ENCODE data around the gene KLHL29.

The KLHL29 gene

DNA sequence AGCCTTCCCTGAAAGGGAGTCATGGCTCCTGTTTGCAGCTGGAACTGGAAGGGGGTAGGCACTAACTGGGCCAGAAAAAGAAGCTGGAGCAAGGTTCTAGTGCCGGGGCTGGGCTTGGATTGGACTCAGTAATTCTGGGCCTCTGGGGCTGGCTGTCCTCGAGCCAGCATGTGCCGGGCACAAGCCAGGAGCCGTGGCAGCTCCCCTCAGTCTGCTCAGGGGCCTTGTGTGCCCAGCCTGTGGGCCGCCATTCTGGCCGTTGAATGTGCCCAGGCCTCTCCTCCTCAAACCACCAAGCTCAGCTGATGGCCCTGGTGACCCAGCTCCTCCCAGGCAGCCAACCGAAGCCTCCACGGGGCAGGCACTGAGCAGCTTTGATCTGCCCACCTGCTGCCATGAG, 119.6 kb downstream of the KLHL29 start:
- no peak for DNase-seq (ENCODE audit: insufficient read length, low spot score)
- no peak for FAIRE-seq
- TF ChIP-seq CTCF (IDR thresholded peaks at IDR 0.05; ENCODE audit: insufficient read depth, missing control alignments): no peak

- TF ChIP-seq CTCF (IDR thresholded peaks at IDR 0.05; ENCODE audit: insufficient read depth, missing control alignments): no peak
- no peak for FAIRE-seq
- DNase-seq (ENCODE audit: insufficient read length, low spot score): no peak
These were observed 120.4 kb downstream of the KLHL29 start for GRCh38 chr2:23505218-23505983.

- FAIRE-seq: no peak
- TF ChIP-seq CTCF (IDR thresholded peaks at IDR 0.05; ENCODE audit: insufficient read depth, missing control alignments): no peak
- no peak for DNase-seq (ENCODE audit: insufficient read length, low spot score)
These were observed 121.0 kb downstream of the KLHL29 start for GRCh38 chr2:23505984-23506380.

DNA sequence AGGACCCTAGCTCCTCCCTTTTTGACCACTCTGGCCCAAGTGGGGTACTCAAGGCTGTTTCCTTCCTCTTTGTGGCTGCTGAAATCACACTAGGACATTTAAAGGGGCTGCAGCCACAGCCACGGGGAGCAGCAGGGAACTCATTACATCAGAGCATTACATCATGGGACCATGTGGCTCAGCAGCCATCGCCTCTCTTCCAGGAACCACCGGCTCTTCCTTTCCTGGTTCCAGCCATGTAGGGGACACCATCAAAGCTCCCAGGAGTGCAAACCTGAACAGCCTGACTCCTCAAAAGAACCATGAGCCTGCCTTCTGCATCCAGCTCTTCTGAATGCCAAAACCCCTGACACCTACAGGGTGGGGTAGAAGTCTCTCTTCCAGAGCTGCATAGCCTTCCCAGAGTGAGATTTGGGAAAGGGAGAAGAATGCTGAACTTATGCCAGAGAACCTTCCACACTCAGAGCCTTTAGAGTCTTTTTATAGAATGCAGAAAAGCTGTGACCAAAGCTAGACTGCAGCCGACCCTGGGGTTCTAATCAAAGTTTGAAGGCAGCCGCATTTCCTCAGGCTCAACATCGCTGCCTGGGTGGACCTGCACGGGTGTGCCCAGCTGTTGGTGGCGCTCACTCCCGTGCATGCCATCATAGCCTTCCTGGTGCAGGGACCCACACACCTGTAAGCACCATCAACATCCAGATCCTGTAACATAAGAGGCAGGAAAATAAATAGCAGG, 121.7 kb downstream of the KLHL29 start:
- FAIRE-seq (no peak), DNase-seq (ENCODE audit: insufficient read length, low spot score) (no peak)
- TF ChIP-seq CTCF (IDR thresholded peaks at IDR 0.05; ENCODE audit: insufficient read depth, missing control alignments): no peak

GRCh38 chr2:23507267-23508065, 122.5 kb downstream of the KLHL29 start:
- FAIRE-seq (peak; percentile 48), DNase-seq (ENCODE audit: insufficient read length, low spot score) (no peak)
- TF ChIP-seq CTCF (IDR thresholded peaks at IDR 0.05; ENCODE audit: insufficient read depth, missing control alignments): no peak

GRCh38 chr2:23508066-23508390, 123.0 kb downstream of the KLHL29 start:
- no peak for TF ChIP-seq CTCF (IDR thresholded peaks at IDR 0.05; ENCODE audit: insufficient read depth, missing control alignments)
- no peak for DNase-seq (ENCODE audit: insufficient read length, low spot score)
- FAIRE-seq: no peak

Data from D721Med (cell line).